ENCODE data around the gene TSC22D3.

Gene TSC22D3

GRCh38 chrX:107755721-107756120 is 19.9 kb downstream of the TSC22D3 start:
- Histone ChIP-seq H3K27me3 (replicated peaks; ENCODE audit: control insufficient read depth, insufficient read depth, low read length) (peaks cover 90% of the 10 kb centered on the region), H3K36me3 (ENCODE audit: control insufficient read depth, insufficient read depth, low read length, severe bottlenecking) (no peaks in the 10 kb centered on the region), H3K9ac (ENCODE audit: low read length) (no peak overlapping the region), H3K4me3 (ENCODE audit: low read length) (no peak overlapping the region), H3K4me1 (ENCODE audit: control insufficient read depth, insufficient read depth, low read length) (no peaks in the 10 kb centered on the region), H3K9me3 (ENCODE audit: control insufficient read depth, low read length) (peaks cover 7% of the 10 kb centered on the region)
- DNase-seq (ENCODE audit: low read depth) = no peak

GRCh38 chrX:107753187-107753586 is 22.4 kb downstream of the TSC22D3 start:
- Histone ChIP-seq H3K4me3 (ENCODE audit: low read length) (no peak overlapping the region), H3K9me3 (ENCODE audit: control insufficient read depth, low read length) (peaks cover 2% of the 10 kb centered on the region), H3K36me3 (ENCODE audit: control insufficient read depth, insufficient read depth, low read length, severe bottlenecking) (no peaks in the 10 kb centered on the region), H3K4me1 (ENCODE audit: control insufficient read depth, insufficient read depth, low read length) (peaks cover 2% of the 10 kb centered on the region), H3K9ac (ENCODE audit: low read length) (no peak overlapping the region), H3K27me3 (replicated peaks; ENCODE audit: control insufficient read depth, insufficient read depth, low read length) (peaks cover 89% of the 10 kb centered on the region)
- no peak for DNase-seq (ENCODE audit: low read depth)

DNA sequence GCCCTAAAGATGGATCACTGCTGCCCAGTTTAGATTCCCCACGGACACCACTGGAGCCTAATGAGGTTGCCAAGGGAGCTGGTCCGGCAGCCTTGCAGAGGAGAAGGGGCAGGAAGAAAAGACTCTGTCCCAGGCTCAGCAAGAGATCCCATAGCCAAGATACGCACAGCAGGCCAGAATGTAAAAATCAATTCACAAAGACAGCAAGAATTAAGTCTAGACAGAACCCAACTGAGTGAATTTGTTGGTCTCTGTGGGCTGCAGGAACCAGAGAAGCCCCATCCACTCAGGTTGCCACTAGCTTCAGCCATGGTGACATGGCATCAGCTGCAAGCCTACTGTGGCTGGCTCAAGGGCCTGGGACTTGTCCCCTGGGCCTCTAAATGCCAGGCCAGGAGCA is 22.9 kb downstream of the TSC22D3 start:
- Histone ChIP-seq H3K9ac (ENCODE audit: low read length) (no peak overlapping the region), H3K27me3 (replicated peaks; ENCODE audit: control insufficient read depth, insufficient read depth, low read length) (peaks cover 86% of the 10 kb centered on the region), H3K9me3 (ENCODE audit: control insufficient read depth, low read length) (peaks cover 2% of the 10 kb centered on the region), H3K4me1 (ENCODE audit: control insufficient read depth, insufficient read depth, low read length) (peaks cover 6% of the 10 kb centered on the region), H3K36me3 (ENCODE audit: control insufficient read depth, insufficient read depth, low read length, severe bottlenecking) (no peaks in the 10 kb centered on the region), H3K4me3 (ENCODE audit: low read length) (no peak overlapping the region)
- DNase-seq (ENCODE audit: low read depth) = no peak

- H3K9me3 ChIP-seq (ENCODE audit: control insufficient read depth, low read length) = peaks cover 2% of the 10 kb centered on the region
- no peak overlapping the region for H3K9ac ChIP-seq (ENCODE audit: low read length)
- H3K4me1 ChIP-seq (ENCODE audit: control insufficient read depth, insufficient read depth, low read length) = peaks cover 12% of the 10 kb centered on the region
- H3K36me3 ChIP-seq (ENCODE audit: control insufficient read depth, insufficient read depth, low read length, severe bottlenecking) = no peaks in the 10 kb centered on the region
- H3K27me3 ChIP-seq (replicated peaks; ENCODE audit: control insufficient read depth, insufficient read depth, low read length) = peaks cover 80% of the 10 kb centered on the region
- DNase-seq (ENCODE audit: low read depth) = no peak
- H3K4me3 ChIP-seq (ENCODE audit: low read length) = no peak overlapping the region
Observed at GRCh38 chrX:107752043-107752442, 23.5 kb downstream of the TSC22D3 start.

DNA sequence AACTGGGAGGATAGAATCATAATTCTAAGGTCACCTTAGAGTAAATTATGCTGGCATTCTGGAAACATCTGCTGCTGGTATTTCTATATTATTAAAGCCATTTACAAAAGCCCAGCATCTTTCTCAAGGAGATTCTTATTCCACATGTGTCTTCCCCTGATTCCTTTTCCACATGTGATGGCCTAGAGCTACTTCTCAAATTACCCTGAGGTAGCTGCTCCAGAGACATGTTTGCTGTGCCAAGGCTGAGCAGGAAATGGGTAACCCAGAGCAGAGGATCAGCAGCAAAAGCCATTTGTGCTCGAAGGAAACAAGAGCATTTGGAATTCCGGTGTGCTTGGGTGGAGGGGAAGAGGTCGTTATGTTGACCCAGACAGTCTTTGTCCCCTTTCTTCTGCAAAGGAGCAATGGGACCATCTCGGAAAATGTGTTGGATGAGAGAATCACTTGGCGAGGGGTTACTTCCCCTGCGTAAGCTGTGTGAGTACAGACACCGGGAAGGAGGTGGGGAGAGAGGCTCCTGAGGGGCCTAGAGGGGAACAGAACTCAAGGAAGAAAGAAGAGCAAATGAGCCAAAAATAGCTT is 24.6 kb downstream of the TSC22D3 start:
- no peak for DNase-seq (ENCODE audit: low read depth)
- Histone ChIP-seq H3K9me3 (ENCODE audit: control insufficient read depth, low read length) (peaks cover 2% of the 10 kb centered on the region), H3K4me3 (ENCODE audit: low read length) (no peak overlapping the region), H3K9ac (ENCODE audit: low read length) (no peak overlapping the region), H3K36me3 (ENCODE audit: control insufficient read depth, insufficient read depth, low read length, severe bottlenecking) (no peaks in the 10 kb centered on the region), H3K4me1 (ENCODE audit: control insufficient read depth, insufficient read depth, low read length) (peaks cover 21% of the 10 kb centered on the region), H3K27me3 (replicated peaks; ENCODE audit: control insufficient read depth, insufficient read depth, low read length) (peaks cover 70% of the 10 kb centered on the region)

- H3K9me3 ChIP-seq (ENCODE audit: control insufficient read depth, low read length) = peaks cover 2% of the 10 kb centered on the region
- peaks cover 70% of the 10 kb centered on the region for H3K27me3 ChIP-seq (replicated peaks; ENCODE audit: control insufficient read depth, insufficient read depth, low read length)
- DNase-seq (ENCODE audit: low read depth) = no peak
- H3K4me1 ChIP-seq (ENCODE audit: control insufficient read depth, insufficient read depth, low read length) = peaks cover 21% of the 10 kb centered on the region
- H3K4me3 ChIP-seq (ENCODE audit: low read length) = no peak overlapping the region
- H3K36me3 ChIP-seq (ENCODE audit: control insufficient read depth, insufficient read depth, low read length, severe bottlenecking) = no peaks in the 10 kb centered on the region
- no peak overlapping the region for H3K9ac ChIP-seq (ENCODE audit: low read length)
Observed at GRCh38 chrX:107750263-107750662, 25.3 kb downstream of the TSC22D3 start.

- peaks cover 2% of the 10 kb centered on the region for H3K9me3 ChIP-seq (ENCODE audit: control insufficient read depth, low read length)
- H3K36me3 ChIP-seq (ENCODE audit: control insufficient read depth, insufficient read depth, low read length, severe bottlenecking) = no peaks in the 10 kb centered on the region
- H3K9ac ChIP-seq (ENCODE audit: low read length) = no peak overlapping the region
- peaks cover 73% of the 10 kb centered on the region for H3K27me3 ChIP-seq (replicated peaks; ENCODE audit: control insufficient read depth, insufficient read depth, low read length)
- H3K4me1 ChIP-seq (ENCODE audit: control insufficient read depth, insufficient read depth, low read length) = peaks cover 21% of the 10 kb centered on the region
- DNase-seq (ENCODE audit: low read depth) = no peak
- H3K4me3 ChIP-seq (ENCODE audit: low read length) = no peak overlapping the region
Observed at GRCh38 chrX:107748506-107748905, 27.1 kb downstream of the TSC22D3 start.

DNA sequence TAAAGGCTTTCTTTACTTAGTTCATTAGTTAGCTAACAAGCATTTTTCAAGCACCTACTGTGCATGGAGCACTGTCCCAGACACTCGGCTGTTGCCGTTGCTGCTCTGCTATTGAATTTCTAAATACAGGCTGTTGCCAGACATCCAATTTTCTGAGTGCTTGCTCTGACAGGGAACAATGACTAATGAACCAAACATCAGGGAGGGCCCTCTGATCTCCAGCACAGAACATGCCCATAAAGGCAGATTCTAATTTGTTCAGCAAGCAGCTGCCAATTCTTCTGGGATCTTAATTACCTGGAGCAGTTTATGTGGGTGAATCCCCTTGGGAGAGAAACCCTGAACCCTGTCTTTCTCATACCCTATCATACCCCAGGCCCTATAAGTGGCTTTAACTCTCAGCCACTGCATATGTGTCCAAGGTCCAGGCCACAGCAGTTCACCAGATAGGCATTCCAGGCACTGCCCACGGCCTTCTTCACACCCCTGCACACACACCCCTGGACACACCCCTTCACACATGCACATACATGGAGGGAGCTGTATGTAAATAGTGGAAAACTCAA is 27.9 kb downstream of the TSC22D3 start:
- peaks cover 70% of the 10 kb centered on the region for H3K27me3 ChIP-seq (replicated peaks; ENCODE audit: control insufficient read depth, insufficient read depth, low read length)
- H3K4me1 ChIP-seq (ENCODE audit: control insufficient read depth, insufficient read depth, low read length) = peaks cover 27% of the 10 kb centered on the region
- DNase-seq (ENCODE audit: low read depth) = peak; percentile 81
- no peaks in the 10 kb centered on the region for H3K36me3 ChIP-seq (ENCODE audit: control insufficient read depth, insufficient read depth, low read length, severe bottlenecking)
- no peak overlapping the region for H3K9ac ChIP-seq (ENCODE audit: low read length)
- H3K9me3 ChIP-seq (ENCODE audit: control insufficient read depth, low read length) = no peaks in the 10 kb centered on the region
- no peak overlapping the region for H3K4me3 ChIP-seq (ENCODE audit: low read length)

- Histone ChIP-seq H3K36me3 (ENCODE audit: control insufficient read depth, insufficient read depth, low read length, severe bottlenecking) (no peaks in the 10 kb centered on the region), H3K4me1 (ENCODE audit: control insufficient read depth, insufficient read depth, low read length) (peaks cover 45% of the 10 kb centered on the region), H3K9ac (ENCODE audit: low read length) (no peak overlapping the region), H3K9me3 (ENCODE audit: control insufficient read depth, low read length) (no peaks in the 10 kb centered on the region), H3K4me3 (ENCODE audit: low read length) (no peak overlapping the region), H3K27me3 (replicated peaks; ENCODE audit: control insufficient read depth, insufficient read depth, low read length) (peaks cover 46% of the 10 kb centered on the region)
- DNase-seq (ENCODE audit: low read depth) = no peak
Observed at GRCh38 chrX:107744868-107745267, 30.7 kb downstream of the TSC22D3 start.

- H3K36me3 ChIP-seq (ENCODE audit: control insufficient read depth, insufficient read depth, low read length, severe bottlenecking) = no peaks in the 10 kb centered on the region
- H3K4me3 ChIP-seq (ENCODE audit: low read length) = no peak overlapping the region
- DNase-seq (ENCODE audit: low read depth) = no peak
- no peak overlapping the region for H3K9ac ChIP-seq (ENCODE audit: low read length)
- no peaks in the 10 kb centered on the region for H3K9me3 ChIP-seq (ENCODE audit: control insufficient read depth, low read length)
- peaks cover 42% of the 10 kb centered on the region for H3K27me3 ChIP-seq (replicated peaks; ENCODE audit: control insufficient read depth, insufficient read depth, low read length)
- peaks cover 45% of the 10 kb centered on the region for H3K4me1 ChIP-seq (ENCODE audit: control insufficient read depth, insufficient read depth, low read length)
Observed at GRCh38 chrX:107743995-107744394, 31.6 kb downstream of the TSC22D3 start.

DNA sequence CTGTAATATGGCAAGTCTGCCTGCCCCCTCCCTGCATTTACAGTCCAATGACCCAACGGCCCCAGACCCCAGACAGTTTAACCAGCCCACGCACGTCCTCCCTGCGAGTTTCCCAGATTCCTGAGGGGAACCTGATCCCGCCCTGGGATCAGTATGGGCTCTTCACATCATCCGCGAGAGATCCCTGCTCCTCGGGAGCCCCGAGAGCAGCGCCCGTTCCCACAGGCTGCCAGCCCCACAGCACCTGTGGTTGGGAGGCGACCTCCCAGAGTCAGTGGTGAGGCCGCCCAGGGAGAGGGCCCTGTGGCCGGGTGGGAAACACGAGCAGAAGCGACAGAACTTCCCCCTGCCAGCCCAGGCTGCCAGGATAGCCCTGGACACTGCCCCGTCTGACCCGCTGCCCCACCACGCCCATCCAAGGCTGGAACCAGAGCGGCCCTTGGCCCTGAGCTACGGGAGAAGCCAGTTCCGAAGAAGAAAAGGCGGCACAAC is 32.8 kb downstream of the TSC22D3 start:
- peak overlapping the region; percentile 71 for H3K9ac ChIP-seq (ENCODE audit: low read length)
- DNase-seq (ENCODE audit: low read depth) = no peak
- H3K4me3 ChIP-seq (ENCODE audit: low read length) = peak overlapping the region; percentile 49
- no peaks in the 10 kb centered on the region for H3K36me3 ChIP-seq (ENCODE audit: control insufficient read depth, insufficient read depth, low read length, severe bottlenecking)
- H3K4me1 ChIP-seq (ENCODE audit: control insufficient read depth, insufficient read depth, low read length) = peaks cover 39% of the 10 kb centered on the region
- peaks cover 44% of the 10 kb centered on the region for H3K27me3 ChIP-seq (replicated peaks; ENCODE audit: control insufficient read depth, insufficient read depth, low read length)
- H3K9me3 ChIP-seq (ENCODE audit: control insufficient read depth, low read length) = no peaks in the 10 kb centered on the region

GRCh38 chrX:107741404-107741790 is 34.2 kb downstream of the TSC22D3 start:
- Histone ChIP-seq H3K9me3 (ENCODE audit: control insufficient read depth, low read length) (no peaks in the 10 kb centered on the region), H3K27me3 (replicated peaks; ENCODE audit: control insufficient read depth, insufficient read depth, low read length) (peaks cover 52% of the 10 kb centered on the region), H3K4me1 (ENCODE audit: control insufficient read depth, insufficient read depth, low read length) (peaks cover 26% of the 10 kb centered on the region), H3K9ac (ENCODE audit: low read length) (peak overlapping the region; percentile 40), H3K36me3 (ENCODE audit: control insufficient read depth, insufficient read depth, low read length, severe bottlenecking) (no peaks in the 10 kb centered on the region), H3K4me3 (ENCODE audit: low read length) (no peak overlapping the region)
- no peak for DNase-seq (ENCODE audit: low read depth)

All from adipocyte (in vitro differentiated cells).